GM06990 (cell line): ENCODE measurements around the gene GOLT1A.

Experiments
- DNase-seq: peaks from one replicate; pipeline ENCODE4 v3.0.0-alpha.2; 2011; ENCODE audit not compliant: insufficient read length; ENCODE audit errors: extremely low read depth
- H3K27me3 ChIP-seq: replicated peaks from 2 replicates; pipeline ENCODE4 v1.6.0; 2011; ENCODE audit warnings: low read length; ENCODE audit not compliant: control insufficient read depth, insufficient read depth
- H3K36me3 ChIP-seq: 2 replicates; pipeline ENCODE4 v1.5.1; 2011; ENCODE audit warnings: low read length; ENCODE audit not compliant: control insufficient read depth, insufficient read depth
- H3K4me3 ChIP-seq: replicated peaks from 2 replicates; pipeline ENCODE4 v1.5.1; 2011; ENCODE audit warnings: low read depth, mild to moderate bottlenecking, control low read depth, low read length
- TF ChIP-seq, protein P1 (sequence below): IDR thresholded peaks from 2 replicates; pipeline ENCODE4 v1.5.1; 2011; ENCODE audit warnings: low read length, control low read depth, mild to moderate bottlenecking, inconsistent platforms; ENCODE audit not compliant: insufficient read depth, poor library complexity, severe bottlenecking

Gene GOLT1A

DNA sequence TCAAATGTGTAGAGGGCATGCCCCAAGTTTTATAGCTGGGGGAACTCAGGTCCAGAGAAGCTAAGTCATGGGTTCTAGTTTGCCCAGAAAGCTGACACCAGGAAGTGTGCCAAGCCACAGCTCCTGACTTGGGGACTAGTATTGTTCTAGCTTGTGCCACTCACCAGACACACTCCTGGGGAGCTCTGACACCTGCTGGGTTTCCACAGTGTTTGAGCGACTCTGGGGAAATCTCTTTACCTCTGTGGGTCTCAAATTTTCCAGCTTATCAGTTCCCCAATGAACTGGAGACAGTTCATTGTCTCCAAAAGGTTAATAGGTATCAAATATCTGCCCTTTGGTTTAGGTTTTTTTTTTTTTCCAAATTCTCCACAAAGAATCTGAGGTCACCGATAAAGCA lies 21.7 kb downstream of the GOLT1A start:
- H3K27me3 ChIP-seq, result peaks cover 6% of the 10 kb centered on the region
- no peak for DNase-seq
- H3K36me3 ChIP-seq, result no peaks in the 10 kb centered on the region
- no peak overlapping the region for H3K4me3 ChIP-seq
- TF ChIP-seq, protein P1, sequence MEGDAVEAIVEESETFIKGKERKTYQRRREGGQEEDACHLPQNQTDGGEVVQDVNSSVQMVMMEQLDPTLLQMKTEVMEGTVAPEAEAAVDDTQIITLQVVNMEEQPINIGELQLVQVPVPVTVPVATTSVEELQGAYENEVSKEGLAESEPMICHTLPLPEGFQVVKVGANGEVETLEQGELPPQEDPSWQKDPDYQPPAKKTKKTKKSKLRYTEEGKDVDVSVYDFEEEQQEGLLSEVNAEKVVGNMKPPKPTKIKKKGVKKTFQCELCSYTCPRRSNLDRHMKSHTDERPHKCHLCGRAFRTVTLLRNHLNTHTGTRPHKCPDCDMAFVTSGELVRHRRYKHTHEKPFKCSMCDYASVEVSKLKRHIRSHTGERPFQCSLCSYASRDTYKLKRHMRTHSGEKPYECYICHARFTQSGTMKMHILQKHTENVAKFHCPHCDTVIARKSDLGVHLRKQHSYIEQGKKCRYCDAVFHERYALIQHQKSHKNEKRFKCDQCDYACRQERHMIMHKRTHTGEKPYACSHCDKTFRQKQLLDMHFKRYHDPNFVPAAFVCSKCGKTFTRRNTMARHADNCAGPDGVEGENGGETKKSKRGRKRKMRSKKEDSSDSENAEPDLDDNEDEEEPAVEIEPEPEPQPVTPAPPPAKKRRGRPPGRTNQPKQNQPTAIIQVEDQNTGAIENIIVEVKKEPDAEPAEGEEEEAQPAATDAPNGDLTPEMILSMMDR, result no peak

DNA sequence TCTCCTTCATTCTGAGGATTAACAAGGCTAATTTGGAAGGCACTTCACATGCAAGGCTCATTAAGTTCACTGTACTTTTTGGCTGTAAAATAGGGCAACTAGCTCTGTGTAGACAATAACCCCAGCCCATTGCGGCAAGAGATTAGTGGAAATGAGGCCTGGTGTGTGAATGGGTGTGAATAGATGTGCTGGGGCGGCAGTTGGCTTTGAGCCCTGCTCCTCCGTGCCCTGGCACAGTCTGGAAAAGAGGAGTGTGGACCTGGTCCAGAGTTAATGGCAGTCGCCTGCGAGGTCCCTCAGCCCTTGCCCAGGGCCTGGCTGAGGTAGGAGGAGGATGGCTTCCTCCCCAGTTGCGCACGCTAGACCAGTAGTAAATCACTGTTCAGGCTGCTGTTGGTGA lies 22.3 kb downstream of the GOLT1A start:
- no peak overlapping the region for H3K4me3 ChIP-seq
- H3K36me3 ChIP-seq, result no peaks in the 10 kb centered on the region
- no peak for DNase-seq
- TF ChIP-seq, protein P1, result no peak
- peaks cover 4% of the 10 kb centered on the region for H3K27me3 ChIP-seq

DNA sequence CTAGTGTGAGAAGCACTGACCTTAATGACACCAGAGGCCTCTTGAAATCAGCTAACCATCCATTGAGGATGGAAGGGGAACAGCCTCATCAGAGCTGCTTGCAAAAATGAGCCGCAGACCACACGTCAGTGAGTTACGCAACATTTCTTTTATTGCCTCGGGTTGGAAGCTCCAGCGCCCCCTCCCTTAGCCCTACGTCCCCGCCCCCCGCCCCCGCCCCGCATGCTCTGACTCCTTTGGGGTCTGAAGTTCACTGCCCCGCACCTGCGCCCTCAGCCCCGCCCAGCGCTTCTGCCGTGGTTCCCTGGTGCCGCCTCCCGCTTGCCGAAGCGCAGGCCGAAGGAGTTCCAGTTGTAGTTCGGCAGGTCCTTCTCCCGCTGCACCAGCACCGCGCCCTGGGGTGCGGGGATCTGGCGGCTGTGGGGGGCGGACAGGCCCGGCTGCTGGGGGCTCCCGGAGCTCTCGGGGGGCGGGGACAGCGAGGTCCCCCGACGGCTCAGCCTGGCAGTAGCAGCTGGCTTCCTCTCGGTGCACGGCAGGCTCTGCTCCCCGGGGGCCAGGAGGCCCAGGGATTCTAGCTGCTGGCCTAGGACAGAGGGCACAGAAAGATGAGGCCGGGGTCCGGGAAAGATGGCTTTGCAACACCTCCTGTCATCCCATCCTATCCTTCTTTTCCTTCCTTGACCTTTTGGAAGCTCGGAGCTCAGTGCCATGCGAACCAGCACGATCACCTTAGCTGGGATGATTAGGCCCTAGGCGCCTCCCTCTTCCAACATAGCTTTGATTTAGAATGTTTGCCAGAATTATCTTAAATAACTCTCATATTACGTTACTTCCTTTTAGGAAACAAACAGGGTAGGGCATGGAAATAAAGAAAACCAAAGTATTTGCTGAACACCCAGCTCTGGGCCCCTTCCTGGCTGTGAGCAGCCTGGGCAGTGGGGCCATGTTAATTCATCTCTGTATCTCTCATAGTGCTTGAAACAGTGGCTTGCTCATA lies 23.3 kb downstream of the GOLT1A start:
- Histone ChIP-seq H3K4me3 (no peak overlapping the region), H3K27me3 (peaks cover 4% of the 10 kb centered on the region), H3K36me3 (no peaks in the 10 kb centered on the region)
- DNase-seq, result no peak
- TF ChIP-seq, protein P1, result no peak

DNA sequence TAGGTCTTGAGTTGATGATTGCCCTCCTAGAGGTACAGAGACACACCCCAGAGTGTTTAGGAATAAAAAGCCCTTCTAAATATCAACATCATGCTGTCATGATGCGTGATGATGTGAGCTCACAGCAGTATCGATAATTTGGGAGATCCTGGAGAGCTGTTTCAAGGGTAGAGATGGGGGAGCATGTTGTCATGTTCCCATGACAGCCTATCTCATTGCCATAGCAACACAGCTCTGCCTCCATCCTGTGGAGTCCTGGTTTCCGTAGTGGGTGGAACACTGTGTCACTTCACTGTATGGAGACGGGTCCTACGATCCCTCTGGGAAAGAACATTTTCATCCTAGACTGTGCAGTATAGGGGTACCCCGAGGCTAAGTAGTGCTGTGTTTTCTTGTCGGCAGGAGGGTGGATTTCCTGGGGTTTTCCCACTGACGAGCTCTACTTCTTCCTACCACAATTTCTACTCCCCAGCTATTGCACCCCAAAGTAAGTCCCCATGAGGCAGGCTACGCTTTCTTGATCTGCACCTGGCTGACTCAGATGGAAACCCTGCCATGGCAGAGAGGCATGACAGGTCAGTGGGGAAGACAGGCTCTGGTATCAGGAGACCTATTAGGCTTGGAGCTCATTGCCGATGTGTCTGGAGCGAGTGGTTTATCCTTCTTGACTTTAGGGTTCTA lies 24.7 kb downstream of the GOLT1A start:
- Histone ChIP-seq H3K27me3 (peaks cover 4% of the 10 kb centered on the region), H3K4me3 (no peak overlapping the region), H3K36me3 (no peaks in the 10 kb centered on the region)
- TF ChIP-seq, protein P1, result no peak
- DNase-seq, result no peak

DNA sequence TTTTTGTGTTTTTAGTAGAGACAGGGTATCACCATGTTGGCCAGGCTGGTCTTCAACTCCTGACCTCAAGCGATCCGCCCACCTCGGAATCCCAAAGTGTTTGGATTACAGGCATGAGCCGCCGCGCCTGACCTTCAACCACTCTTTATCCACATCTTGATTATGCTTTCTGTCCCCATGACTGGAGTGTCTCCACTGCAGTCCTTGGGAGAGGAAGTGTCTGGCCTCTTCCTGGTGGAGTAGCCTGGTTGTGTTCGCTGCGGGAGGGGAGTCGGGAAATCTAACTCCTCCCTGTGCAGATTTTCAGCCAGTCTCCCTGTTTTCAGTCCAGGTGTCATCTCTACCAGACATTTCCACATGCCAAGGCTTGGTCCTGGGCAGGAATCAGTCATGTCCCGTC lies 27.2 kb downstream of the GOLT1A start:
- Histone ChIP-seq H3K27me3 (peaks cover 4% of the 10 kb centered on the region), H3K36me3 (no peaks in the 10 kb centered on the region), H3K4me3 (no peak overlapping the region)
- no peak for DNase-seq
- TF ChIP-seq, protein P1, result no peak
